Mononuclear cell (primary cell): Measurements from ENCODE around the gene SPTBN1. TPM values are rescaled to one million over a fixed set of nuclear protein-coding genes. Genes with fewer than 3 reads are reported as not detected.

Experiments used
- H3K27me3 ChIP-seq: 2 replicates; pipeline ENCODE4 v1.6.0; 2011; ENCODE audit warnings: low read length, control low read depth; ENCODE audit not compliant: insufficient read depth
- H3K4me1 ChIP-seq: 2 replicates; pipeline ENCODE4 v1.5.1; 2011; ENCODE audit warnings: mild to moderate bottlenecking, low read length, control low read depth; ENCODE audit not compliant: insufficient read depth
- H3K4me3 ChIP-seq: 2 replicates; pipeline ENCODE4 v1.5.1; 2011; ENCODE audit warnings: mild to moderate bottlenecking, low read length, moderate library complexity
- H3K9me3 ChIP-seq: 2 replicates; pipeline ENCODE4 v1.5.1; 2011; ENCODE audit warnings: low read depth, mild to moderate bottlenecking, control low read depth, low read length
- total RNA-seq: library from RNA; depleted of rRNA; stranded (reverse); fragments of >200 nt; gene quantifications from one replicate; pipeline ENCODE4 v1.2.3, GENCODE V29; 2012

Gene SPTBN1
- total RNA-seq, 1 donor = 107 TPM

DNA sequence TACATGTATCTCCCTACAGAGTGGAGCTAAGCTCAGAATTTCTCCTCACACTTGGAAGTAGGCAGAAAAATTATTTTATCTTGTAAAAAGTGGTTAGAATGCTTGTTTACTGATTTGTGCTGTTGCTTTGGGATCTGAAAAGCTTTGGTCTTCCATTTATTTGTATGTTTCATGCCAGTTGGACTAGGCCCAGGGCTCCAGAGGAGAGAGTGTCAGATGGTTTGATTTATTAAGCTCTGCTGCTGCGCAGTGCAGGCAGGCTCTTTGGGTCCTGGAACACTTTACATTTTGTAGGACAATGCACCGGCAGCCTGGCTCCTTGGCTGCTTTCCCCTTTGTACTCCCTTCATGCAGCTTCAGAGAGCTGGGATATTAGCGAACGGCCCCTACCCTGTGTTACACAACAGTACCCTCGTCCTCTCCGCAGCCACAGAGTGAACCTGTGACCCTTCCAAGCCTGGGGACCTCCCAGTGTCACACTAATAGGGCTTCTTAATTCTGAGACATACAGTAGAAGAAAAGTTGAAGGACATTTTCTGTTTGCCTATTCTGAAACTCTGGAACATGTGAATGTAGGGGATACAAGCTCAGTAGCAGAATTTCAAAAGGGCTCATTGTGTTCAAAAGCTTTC, 210.6 kb downstream of the SPTBN1 start:
- H3K4me3 ChIP-seq = no peak overlapping the region
- H3K4me1 ChIP-seq = peaks cover 46% of the 10 kb centered on the region
- no peaks in the 10 kb centered on the region for H3K9me3 ChIP-seq
- no peaks in the 10 kb centered on the region for H3K27me3 ChIP-seq

DNA sequence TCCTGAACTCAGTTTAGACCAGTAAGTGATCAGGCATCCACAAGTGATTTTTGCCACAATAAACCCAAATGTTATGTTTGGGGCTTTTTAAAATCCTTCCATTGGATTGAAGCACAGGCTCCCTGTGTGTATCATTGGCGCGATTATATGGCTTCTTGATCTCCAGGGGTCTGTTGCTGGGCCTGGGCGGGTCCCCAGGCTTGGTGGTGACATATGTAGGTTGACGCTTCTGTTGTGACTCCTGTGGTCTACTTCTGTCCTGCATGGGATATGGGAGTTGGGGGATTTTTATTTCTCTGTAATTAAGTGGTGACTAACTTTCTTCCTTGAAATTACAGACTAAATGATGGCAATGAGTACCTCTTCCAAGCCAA, 211.1 kb downstream of the SPTBN1 start:
- Histone ChIP-seq H3K4me1 (peaks cover 47% of the 10 kb centered on the region), H3K27me3 (no peaks in the 10 kb centered on the region), H3K4me3 (no peak overlapping the region), H3K9me3 (no peaks in the 10 kb centered on the region)

DNA sequence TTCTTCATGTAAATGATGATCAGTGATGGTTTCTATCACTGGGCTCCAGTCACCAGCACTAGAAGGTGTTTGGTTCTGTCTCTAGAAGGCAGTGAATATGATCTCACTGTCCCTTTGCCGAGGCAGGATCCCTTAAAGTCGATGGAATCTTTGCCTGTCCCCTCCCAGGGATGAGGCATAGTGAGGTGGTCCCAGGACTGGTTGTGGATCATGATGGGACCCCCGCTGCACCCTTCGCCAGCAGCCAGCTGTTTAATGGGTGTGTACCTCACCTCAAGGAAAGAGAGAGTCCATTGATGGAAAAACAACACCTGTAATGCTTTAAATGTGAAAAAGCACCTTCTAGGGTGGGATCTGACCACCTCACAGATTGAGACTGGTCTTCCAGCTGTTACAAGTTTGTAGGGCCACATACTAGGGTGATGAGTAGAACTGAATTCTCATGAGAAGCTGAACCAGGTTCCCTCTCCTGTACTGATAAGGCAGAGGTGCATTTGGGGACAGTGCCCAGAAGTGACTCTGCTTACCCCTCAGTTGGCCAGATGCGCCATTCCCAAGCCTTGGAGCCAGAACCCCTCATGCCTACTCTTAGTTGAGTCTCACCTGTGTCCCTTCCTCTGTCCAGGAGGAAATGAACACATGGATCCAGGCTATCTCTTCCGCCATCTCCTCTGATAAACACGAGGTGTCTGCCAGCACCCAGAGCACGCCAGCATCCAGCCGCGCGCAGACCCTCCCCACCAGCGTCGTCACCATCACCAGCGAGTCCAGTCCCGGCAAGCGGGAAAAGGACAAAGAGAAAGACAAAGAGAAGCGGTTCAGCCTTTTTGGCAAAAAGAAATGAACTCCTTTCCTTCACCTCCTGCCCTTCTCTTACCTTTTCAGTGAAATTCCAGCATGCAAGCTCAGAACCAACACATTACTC, 211.9 kb downstream of the SPTBN1 start:
- H3K27me3 ChIP-seq = no peaks in the 10 kb centered on the region
- H3K9me3 ChIP-seq = no peaks in the 10 kb centered on the region
- H3K4me3 ChIP-seq = no peak overlapping the region
- peaks cover 54% of the 10 kb centered on the region for H3K4me1 ChIP-seq

DNA sequence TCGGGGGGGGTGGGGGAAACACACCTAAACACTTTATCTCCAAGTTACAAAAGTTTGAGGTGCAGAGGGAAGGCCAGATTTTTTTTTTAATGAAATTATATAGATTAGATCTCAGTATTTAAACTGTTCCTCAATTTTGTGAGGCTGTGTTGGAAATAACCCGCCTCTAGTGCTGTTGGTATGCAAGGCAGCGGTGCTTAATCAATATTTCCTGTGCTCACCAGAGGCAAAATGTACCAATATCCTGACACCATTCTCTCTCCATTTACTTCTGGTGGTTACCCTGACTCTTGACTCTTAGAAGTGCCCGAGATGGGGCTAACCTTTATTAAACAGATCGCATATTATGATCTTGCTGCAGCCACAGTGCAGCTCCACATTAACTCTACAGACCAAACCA, 212.6 kb downstream of the SPTBN1 start:
- Histone ChIP-seq H3K27me3 (no peaks in the 10 kb centered on the region), H3K4me1 (peaks cover 62% of the 10 kb centered on the region), H3K9me3 (no peaks in the 10 kb centered on the region), H3K4me3 (no peak overlapping the region)

DNA sequence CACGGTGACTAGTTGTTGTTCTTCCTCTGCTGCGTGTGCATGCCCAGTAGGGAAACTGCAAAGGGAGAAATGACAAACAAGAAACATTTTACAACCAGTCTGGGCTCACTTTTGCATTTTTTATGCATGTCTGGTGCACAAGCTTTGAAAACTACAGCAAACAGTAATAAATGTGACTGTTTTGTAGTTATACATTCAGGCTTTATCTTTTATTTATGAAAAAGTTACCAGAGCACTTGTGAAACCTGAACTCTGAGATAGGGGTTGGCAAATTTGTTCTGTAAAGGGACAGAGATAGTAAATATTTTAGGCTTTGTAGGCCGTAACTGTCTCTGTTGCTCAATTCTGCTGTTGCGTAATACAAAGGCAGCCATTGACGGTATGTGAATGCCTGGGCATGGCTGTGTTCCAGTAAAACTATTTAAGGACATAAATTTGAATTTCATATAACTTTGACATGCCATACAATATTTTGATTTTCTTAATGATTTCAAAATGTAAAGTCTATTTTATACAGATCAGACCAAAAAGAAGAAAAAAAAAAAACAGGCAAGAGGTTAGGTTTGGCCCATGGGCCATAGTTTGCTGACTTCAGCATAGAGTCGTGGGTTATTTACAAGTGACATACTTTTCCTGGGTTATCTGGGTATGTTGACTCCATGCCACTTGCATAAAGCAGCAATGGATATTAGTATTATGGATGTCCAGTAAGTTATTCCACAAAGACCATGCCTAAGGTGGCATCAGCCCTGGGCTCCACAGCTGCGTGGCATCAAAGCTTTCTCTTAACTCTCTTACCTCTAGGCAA, 213.8 kb downstream of the SPTBN1 start:
- H3K27me3 ChIP-seq = no peaks in the 10 kb centered on the region
- H3K9me3 ChIP-seq = no peaks in the 10 kb centered on the region
- peaks cover 71% of the 10 kb centered on the region for H3K4me1 ChIP-seq
- H3K4me3 ChIP-seq = no peak overlapping the region

DNA sequence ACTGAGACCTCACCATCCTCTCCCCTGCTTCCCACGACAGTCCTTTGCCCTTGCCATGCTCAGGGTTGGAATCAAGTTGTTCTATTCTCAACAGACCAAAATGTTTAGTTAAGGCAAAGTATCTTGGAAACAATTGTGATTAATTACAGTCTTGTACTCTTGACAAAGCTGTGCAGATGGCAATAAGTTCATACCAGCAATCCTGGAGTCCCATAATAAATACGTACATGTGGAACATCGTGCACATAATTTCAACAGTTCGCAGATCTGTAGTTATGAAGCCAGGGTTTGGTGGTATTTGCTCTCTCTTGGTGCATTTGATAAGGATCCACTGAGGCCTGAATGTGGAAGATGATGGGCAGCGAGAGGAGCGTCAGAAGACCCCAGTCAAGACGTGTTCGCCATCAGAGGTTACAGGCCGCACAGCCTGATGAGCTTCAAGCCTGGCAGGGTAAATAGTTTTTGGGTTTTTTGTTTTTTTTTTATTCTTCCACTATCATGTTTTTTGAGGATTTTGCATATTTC, 214.4 kb downstream of the SPTBN1 start:
- Histone ChIP-seq H3K4me3 (no peak overlapping the region), H3K27me3 (no peaks in the 10 kb centered on the region), H3K9me3 (no peaks in the 10 kb centered on the region), H3K4me1 (peaks cover 68% of the 10 kb centered on the region)

DNA sequence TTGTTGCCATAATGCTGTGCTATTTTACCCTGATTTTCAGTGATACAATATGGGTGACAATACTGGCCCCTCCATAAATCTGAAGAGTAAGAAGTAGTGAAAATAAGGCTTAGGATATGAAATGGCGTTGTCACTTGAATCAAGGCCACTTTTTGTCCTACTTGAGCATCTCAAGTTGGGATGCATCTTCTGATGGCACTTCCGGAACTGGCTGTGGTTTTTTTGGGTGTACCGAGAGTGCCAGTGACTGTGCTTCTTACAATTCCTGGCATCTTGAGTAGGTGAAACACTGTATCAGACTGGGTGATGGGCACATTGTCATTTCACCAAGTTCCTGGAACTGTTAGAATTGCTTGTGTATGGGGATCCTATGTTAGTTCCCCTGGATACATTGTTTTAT, 214.9 kb downstream of the SPTBN1 start:
- H3K27me3 ChIP-seq = no peaks in the 10 kb centered on the region
- H3K9me3 ChIP-seq = no peaks in the 10 kb centered on the region
- H3K4me3 ChIP-seq = no peak overlapping the region
- peaks cover 63% of the 10 kb centered on the region for H3K4me1 ChIP-seq

DNA sequence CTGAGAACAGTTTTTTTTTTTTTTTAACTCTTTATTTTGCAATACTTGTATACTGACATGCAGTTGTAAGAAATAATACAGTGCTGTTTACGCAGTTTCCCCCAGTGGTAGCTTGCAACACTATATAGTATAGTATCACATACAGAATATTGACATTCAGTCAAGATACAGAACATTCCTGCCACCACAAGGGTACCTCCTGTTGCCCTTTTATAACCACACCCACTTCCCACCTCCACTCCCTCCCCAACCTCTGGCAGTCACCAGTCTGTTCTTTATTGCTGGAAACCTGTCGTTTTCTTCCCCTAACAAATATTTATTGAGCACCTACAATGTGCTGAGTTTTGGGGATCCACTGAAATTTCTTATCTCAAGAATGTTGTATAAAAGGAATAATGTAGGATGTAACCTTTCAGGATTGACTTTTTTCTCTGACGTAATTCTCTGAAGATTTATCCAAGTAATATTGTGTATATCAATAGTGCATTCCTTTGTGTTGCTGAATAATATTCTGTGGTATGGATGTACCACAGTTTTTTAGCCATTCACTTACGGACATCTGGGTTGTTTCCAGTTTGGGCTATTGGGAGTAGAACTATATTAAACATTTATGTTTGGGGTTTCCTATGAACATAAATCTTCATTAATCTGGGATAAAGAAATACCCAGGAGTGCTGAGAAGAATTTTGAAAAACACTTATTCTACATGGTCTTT, 215.9 kb downstream of the SPTBN1 start:
- Histone ChIP-seq H3K4me3 (no peak overlapping the region), H3K4me1 (peaks cover 53% of the 10 kb centered on the region), H3K27me3 (no peaks in the 10 kb centered on the region), H3K9me3 (no peaks in the 10 kb centered on the region)

DNA sequence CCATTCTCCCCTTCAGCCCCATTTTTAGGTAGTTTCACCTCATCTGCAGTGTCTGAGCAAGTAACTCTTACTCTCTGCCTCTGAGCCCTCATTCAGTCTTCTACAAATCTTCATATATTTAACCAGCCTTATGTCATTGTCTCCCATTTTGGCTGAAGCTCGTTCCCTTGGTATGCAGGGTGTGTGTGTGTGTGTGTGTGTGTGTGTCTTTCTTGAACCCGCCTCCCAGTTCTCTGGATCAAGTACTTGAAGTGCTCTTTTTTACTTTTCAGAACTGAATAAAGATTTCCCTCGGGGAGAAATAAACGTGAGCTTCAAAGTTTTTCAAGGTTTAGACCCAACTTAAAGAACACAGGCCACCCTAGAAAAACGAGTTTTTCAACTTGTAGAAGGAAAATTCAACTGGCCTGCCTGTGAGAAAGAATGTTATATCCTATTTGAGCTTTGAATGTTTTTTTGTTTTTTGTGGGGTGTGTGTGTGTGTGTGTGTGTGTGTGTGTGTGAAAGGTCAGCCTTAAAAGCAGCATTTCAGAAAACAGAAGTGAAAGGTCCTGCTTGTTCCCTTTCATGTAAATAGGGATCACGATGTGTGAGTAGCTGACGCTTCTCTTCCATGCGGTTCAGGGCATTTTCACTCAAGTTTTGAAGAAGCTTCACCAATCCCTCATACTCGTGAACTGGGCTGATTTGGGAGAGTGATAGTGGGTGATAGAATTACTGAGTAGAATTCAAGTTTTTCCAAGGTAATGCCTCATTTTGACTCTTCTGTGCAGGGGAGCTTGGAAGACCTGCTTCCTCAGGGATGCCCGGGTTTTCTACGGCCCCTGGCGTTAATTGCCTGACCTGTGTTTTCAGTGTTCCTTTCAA, 216.7 kb downstream of the SPTBN1 start:
- no peak overlapping the region for H3K4me3 ChIP-seq
- peaks cover 47% of the 10 kb centered on the region for H3K4me1 ChIP-seq
- no peaks in the 10 kb centered on the region for H3K27me3 ChIP-seq
- no peaks in the 10 kb centered on the region for H3K9me3 ChIP-seq

DNA sequence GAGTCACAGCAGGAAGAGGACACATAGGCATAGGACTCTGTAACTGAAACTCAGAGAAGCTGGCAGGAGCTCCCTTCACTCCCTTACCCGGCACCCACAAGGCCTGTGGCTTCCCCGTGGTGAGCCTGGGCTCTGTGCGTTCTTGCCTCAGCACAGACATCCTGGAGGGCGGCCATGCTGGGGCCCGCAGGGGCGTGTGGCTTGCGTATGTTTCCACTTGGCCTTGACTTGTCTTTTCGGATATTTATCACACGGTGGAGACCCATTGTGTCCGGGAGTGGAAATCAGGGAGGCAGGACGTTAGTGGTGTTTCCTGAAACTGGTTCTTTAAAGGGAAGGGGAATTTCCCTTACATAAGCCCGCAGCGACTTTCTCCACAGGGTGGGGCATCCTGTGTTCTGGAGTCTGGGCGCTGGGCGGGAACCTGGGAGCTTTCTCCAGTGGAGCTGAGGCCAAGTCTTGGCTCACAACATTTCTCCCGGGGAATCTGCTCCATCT, 217.4 kb downstream of the SPTBN1 start:
- H3K4me1 ChIP-seq = peaks cover 42% of the 10 kb centered on the region
- H3K9me3 ChIP-seq = no peaks in the 10 kb centered on the region

DNA sequence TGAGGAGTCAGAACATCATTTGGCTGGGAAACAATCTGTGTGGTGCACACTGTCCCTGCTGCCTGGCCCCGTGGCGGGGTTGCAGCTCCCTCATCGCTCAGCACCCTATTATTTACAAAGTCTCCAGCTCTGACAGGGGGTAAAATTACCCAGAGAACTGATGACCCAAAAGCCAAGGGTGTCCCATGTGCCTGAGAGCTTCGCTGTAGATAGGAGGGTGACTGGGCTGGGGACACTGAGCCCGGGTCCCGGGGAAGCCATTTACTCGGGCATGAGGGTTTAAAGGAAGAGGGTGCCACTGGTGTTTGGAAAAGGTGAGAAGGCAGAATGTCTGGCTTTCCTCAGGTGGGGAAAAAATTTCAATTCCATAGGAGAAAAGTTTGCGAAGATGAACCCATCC, 219.2 kb downstream of the SPTBN1 start:
- Histone ChIP-seq H3K9me3 (no peaks in the 10 kb centered on the region), H3K4me1 (peaks cover 27% of the 10 kb centered on the region), H3K4me3 (no peak overlapping the region), H3K27me3 (no peaks in the 10 kb centered on the region)

More for the DNA sequence above, 217.4 kb downstream of the SPTBN1 start:
- Histone ChIP-seq H3K27me3 (no peaks in the 10 kb centered on the region), H3K4me3 (no peak overlapping the region)

DNA sequence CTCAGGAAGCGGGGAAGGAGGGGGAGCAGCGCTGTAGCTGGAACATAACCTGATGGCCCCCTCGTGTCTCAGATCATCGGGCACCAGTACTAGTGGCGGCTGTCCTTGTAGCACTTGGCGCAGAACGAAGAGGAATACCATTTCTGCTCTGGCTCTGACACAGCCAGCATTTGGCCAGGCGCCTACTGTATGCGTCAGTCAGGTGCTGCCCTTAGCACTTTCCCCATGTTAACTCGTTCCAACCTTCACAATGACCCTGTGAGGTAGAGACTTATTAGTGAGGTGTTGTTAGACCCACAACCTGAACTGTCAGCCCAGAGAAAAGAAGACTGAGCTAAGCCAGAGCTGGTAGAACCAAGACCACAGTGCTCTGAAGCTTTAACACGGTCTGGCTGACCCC, 219.6 kb downstream of the SPTBN1 start:
- H3K4me1 ChIP-seq = peaks cover 29% of the 10 kb centered on the region

DNA sequence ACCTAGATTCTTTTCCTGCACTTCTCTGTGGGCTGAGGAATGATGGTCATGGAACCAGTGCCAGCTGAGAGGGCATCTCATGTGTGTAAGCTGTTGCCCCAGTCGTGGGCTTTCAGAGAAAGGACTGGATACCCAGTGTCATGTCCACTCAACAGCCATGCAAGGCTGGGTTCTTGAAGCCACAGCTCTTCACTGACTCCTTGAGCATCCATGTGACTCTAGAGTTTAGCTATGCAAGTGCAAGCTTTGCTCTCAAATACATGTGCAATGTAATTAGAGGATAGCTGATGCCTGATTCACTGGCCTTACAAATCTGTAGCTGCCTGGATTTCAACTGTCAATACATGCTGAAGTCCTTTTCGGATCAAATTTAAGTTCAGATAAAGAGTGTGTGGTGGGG, 220.5 kb downstream of the SPTBN1 start:
- H3K27me3 ChIP-seq = no peaks in the 10 kb centered on the region
- H3K4me1 ChIP-seq = peaks cover 36% of the 10 kb centered on the region
- no peaks in the 10 kb centered on the region for H3K9me3 ChIP-seq
- H3K4me3 ChIP-seq = no peak overlapping the region

More for the DNA sequence above, 219.6 kb downstream of the SPTBN1 start:
- Histone ChIP-seq H3K9me3 (no peaks in the 10 kb centered on the region), H3K4me3 (no peak overlapping the region), H3K27me3 (no peaks in the 10 kb centered on the region)
